ENCODE data around the gene SMARCAL1. TPM values are rescaled to one million over a fixed set of nuclear protein-coding genes. Genes with fewer than 3 reads are reported as not detected.

SMARCAL1 gene
- total RNA-seq, 4 donors from 2014 or later = 13.5 to 28.2 (median 20.6) TPM

DNA sequence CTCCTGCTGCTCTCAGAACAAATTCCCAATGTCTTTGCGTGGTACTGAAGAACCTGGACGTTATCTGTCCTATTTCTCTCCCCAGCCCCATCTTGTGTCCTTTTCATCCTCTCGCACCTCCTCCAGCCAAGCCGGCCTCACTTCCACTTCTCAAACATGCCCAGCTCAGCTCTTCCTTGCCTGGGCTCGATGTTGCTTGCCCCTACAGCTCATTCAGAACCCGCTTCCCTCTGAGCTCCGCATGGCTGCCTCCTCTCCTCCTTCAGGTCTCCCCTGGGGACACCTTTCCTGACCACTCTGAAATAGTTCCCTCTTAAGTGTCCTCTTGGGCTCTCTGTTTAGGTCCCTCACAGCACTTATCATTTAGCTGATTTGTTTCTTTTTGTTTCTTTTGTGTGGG is 6.7 kb upstream of the SMARCAL1 start:
- no peaks in the 10 kb centered on the region for H3K36me3 ChIP-seq
- no peak overlapping the region for H3K27ac ChIP-seq
- DNase-seq (ENCODE audit: low spot score in 2 of 2) = no peak
- no peaks in the 10 kb centered on the region for H3K27me3 ChIP-seq
- WGBS = 79% methylated on average over 7 of the region's 7 CpGs
- TF ChIP-seq POLR2A (IDR thresholded peaks at IDR 0.05) (no peak), EP300 (IDR thresholded peaks at IDR 0.05) (no peak), POLR2AphosphoS5 (IDR thresholded peaks at IDR 0.05) (no peak)
- TF ChIP-seq, protein P1, sequence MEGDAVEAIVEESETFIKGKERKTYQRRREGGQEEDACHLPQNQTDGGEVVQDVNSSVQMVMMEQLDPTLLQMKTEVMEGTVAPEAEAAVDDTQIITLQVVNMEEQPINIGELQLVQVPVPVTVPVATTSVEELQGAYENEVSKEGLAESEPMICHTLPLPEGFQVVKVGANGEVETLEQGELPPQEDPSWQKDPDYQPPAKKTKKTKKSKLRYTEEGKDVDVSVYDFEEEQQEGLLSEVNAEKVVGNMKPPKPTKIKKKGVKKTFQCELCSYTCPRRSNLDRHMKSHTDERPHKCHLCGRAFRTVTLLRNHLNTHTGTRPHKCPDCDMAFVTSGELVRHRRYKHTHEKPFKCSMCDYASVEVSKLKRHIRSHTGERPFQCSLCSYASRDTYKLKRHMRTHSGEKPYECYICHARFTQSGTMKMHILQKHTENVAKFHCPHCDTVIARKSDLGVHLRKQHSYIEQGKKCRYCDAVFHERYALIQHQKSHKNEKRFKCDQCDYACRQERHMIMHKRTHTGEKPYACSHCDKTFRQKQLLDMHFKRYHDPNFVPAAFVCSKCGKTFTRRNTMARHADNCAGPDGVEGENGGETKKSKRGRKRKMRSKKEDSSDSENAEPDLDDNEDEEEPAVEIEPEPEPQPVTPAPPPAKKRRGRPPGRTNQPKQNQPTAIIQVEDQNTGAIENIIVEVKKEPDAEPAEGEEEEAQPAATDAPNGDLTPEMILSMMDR (IDR thresholded peaks at IDR 0.05) = no peak
- no peaks in the 10 kb centered on the region for H3K9me3 ChIP-seq
- H3K4me1 ChIP-seq = no peaks in the 10 kb centered on the region
- no peak overlapping the region for H3K4me3 ChIP-seq

DNA sequence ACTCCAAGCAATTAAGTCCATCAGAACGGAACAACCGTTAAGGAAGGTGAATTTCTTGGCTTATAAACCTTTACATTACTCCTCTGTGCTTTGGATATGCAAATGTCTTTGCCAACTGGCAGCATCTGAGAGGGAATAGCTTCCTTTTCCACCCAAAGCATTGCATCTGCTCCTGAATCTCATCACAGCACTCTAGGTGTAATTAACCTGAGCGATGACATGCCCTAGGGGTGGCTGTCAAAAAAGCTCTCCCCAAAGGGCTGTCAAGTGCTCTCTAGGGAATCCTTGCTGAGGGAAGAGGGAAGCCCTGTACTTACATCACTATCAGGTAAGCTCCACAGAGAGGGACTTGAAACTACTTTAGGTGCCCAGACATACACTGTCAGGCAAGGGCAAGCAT is 5.5 kb upstream of the SMARCAL1 start:
- no peaks in the 10 kb centered on the region for H3K36me3 ChIP-seq
- no peaks in the 10 kb centered on the region for H3K4me1 ChIP-seq
- WGBS = 45% methylated on average over 3 of the region's 3 CpGs
- no peak for DNase-seq (ENCODE audit: low spot score in 2 of 2)
- TF ChIP-seq EP300 (IDR thresholded peaks at IDR 0.05) = no peak
- no peak for TF ChIP-seq POLR2AphosphoS5 (IDR thresholded peaks at IDR 0.05)
- TF ChIP-seq, protein P1 (IDR thresholded peaks at IDR 0.05) = no peak
- TF ChIP-seq POLR2A (IDR thresholded peaks at IDR 0.05) = no peak
- no peak overlapping the region for H3K27ac ChIP-seq
- H3K9me3 ChIP-seq = no peaks in the 10 kb centered on the region
- H3K4me3 ChIP-seq = no peak overlapping the region
- no peaks in the 10 kb centered on the region for H3K27me3 ChIP-seq

DNA sequence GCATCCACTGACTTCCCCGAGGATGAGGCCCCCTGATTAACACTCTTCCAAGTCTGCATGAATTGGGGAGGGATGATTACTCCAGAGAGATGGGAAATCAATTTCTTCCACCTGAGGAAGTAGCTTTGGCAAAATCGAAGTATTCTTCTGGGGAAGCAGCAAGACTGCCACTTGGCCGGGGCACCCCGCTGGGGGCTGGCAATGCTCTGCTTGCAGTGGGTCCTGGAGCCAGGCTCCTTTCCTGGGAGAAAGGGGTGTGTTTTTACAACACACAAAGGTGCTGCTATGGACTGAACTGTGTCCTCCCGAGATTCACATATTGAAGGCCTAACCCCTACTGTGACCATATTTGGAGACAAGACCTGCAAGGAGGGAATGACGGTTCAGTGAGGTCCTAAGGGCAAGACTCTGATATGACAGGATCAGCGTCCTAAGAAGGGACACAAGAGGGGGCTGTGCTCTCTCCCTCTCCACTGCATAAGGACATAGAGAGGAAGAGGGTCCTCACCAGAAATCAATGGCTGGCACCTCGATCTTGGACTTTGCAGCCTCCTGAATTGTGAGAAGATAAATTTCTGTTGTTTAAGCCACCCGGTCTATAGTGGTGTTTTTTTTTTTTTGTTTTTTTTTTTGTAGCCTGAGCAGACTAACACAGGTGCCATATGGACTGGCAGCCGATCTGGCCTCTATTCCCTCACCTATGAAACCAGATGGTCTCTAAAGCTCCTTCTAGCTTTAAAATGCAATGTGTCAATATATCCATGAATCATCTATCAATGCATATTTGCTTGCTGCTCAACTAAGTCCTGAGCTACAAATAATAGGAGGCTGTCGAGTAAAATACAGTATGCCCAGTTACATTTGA is 3.6 kb upstream of the SMARCAL1 start:
- no peaks in the 10 kb centered on the region for H3K27me3 ChIP-seq
- H3K27ac ChIP-seq = no peak overlapping the region
- TF ChIP-seq EP300 (IDR thresholded peaks at IDR 0.05) (no peak), POLR2A (IDR thresholded peaks at IDR 0.05) (no peak), POLR2AphosphoS5 (IDR thresholded peaks at IDR 0.05) (no peak)
- TF ChIP-seq, protein P1 (IDR thresholded peaks at IDR 0.05) = no peak
- no peaks in the 10 kb centered on the region for H3K36me3 ChIP-seq
- H3K4me1 ChIP-seq = peaks cover 5% of the 10 kb centered on the region
- DNase-seq (ENCODE audit: low spot score in 2 of 2) = no peak
- WGBS = 78% methylated on average over 11 of the region's 11 CpGs
- no peaks in the 10 kb centered on the region for H3K9me3 ChIP-seq
- H3K4me3 ChIP-seq = no peak overlapping the region

- Histone ChIP-seq H3K27ac (no peak overlapping the region), H3K4me1 (peaks cover 5% of the 10 kb centered on the region), H3K4me3 (no peak overlapping the region), H3K27me3 (no peaks in the 10 kb centered on the region), H3K9me3 (no peaks in the 10 kb centered on the region), H3K36me3 (peaks cover 6% of the 10 kb centered on the region)
- DNase-seq (ENCODE audit: low spot score in 2 of 2) = no peak
- TF ChIP-seq POLR2AphosphoS5 (IDR thresholded peaks at IDR 0.05) (no peak), POLR2A (IDR thresholded peaks at IDR 0.05) (no peak), EP300 (IDR thresholded peaks at IDR 0.05) (no peak)
- TF ChIP-seq, protein P1 (IDR thresholded peaks at IDR 0.05) = no peak
- 93% methylated on average over 7 of the region's 7 CpGs for WGBS
These were observed 1.7 kb upstream of the SMARCAL1 start for GRCh38 chr2:216410550-216410949.

GRCh38 chr2:216413882-216414281 is 1.6 kb downstream of the SMARCAL1 start:
- no peak for TF ChIP-seq POLR2AphosphoS5 (IDR thresholded peaks at IDR 0.05)
- TF ChIP-seq EP300 (IDR thresholded peaks at IDR 0.05) = no peak
- TF ChIP-seq, protein P1 (IDR thresholded peaks at IDR 0.05) = no peak
- no peak for TF ChIP-seq POLR2A (IDR thresholded peaks at IDR 0.05)
- DNase-seq (ENCODE audit: low spot score in 2 of 2) = no peak
- no peak overlapping the region for H3K4me3 ChIP-seq
- H3K27me3 ChIP-seq = no peaks in the 10 kb centered on the region
- WGBS = 92% methylated on average over 5 of the region's 5 CpGs
- H3K36me3 ChIP-seq = peaks cover 21% of the 10 kb centered on the region
- H3K4me1 ChIP-seq = peaks cover 5% of the 10 kb centered on the region
- no peaks in the 10 kb centered on the region for H3K9me3 ChIP-seq
- H3K27ac ChIP-seq = no peak overlapping the region
